Type B pancreatic cell (in vitro differentiated cells): ENCODE results near the gene SLC25A27. TPM values are rescaled to one million over a fixed set of nuclear protein-coding genes. Genes with fewer than 3 reads are reported as not detected.

Experiments
- DNase-seq: peaks from one replicate; pipeline ENCODE4 v3.0.0; 2021; ENCODE audit warnings: mixed read lengths; ENCODE audit not compliant: unreplicated experiment; ENCODE audit errors: extremely low spot score
- H3K27ac Mint-ChIP-seq: 2 replicates; pipeline ENCODE4 v1.8.0; 2021; ENCODE audit warnings: mild to moderate bottlenecking, mixed read lengths
- H3K27me3 Mint-ChIP-seq: 2 replicates; pipeline ENCODE4 v1.8.0; 2021; ENCODE audit warnings: mixed read lengths
- H3K36me3 Mint-ChIP-seq: 2 replicates; pipeline ENCODE4 v1.8.0; 2021; ENCODE audit warnings: mixed read lengths
- H3K4me1 Mint-ChIP-seq: one replicate; pipeline ENCODE4 v1.8.0; 2021; ENCODE audit warnings: mixed read lengths; ENCODE audit not compliant: unreplicated experiment
- H3K4me3 Mint-ChIP-seq: 2 replicates; pipeline ENCODE4 v1.8.0; 2021; ENCODE audit warnings: mild to moderate bottlenecking, mixed read lengths
- H3K9me3 Mint-ChIP-seq: 2 replicates; pipeline ENCODE4 v1.8.0; 2021; ENCODE audit warnings: mixed read lengths
- total RNA-seq: library from RNA; stranded (reverse); gene quantifications from 2 replicates; pipeline ENCODE4 v1.2.1, GENCODE V29; 2021; ENCODE audit warnings: low replicate concordance
- TF ChIP-seq, protein P1 (sequence below): fragments of 200-600 bp; sonication (generic); conservative IDR thresholded peaks from 2 replicates; pipeline ENCODE4 v1.5.0; 2021; ENCODE audit warnings: antibody characterized with exemption, mild to moderate bottlenecking

The SLC25A27 gene
- total RNA-seq, 1 donor from 2014 or later, result 18.1 TPM

DNA sequence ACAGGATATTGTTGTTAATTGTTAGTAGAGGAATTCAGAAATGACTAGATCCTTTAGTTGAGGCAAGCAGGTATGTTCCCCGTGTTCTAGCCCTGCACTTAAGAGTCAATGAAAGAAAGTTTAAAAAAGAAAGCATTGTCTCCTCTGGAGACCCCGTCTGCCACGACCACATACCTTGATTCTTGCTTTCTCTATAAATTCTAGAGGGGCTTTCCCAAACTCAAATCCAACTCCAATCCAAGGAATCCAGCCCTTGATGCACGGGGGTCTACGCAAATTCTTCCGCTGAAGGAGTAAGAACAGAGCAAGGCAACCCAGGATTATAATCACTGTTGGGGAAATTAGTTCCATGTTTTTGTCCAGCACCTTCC, 558 bp upstream of the SLC25A27 start:
- H3K36me3 Mint-ChIP-seq, result peaks cover 8% of the 10 kb centered on the region
- peaks cover 15% of the 10 kb centered on the region for H3K27me3 Mint-ChIP-seq
- no peak for DNase-seq

GRCh38 chr6:46653439-46654195, 842 bp downstream of the SLC25A27 start:
- peaks cover 11% of the 10 kb centered on the region for H3K36me3 Mint-ChIP-seq
- DNase-seq, result no peak
- no peaks in the 10 kb centered on the region for H3K9me3 Mint-ChIP-seq
- peak overlapping the region; percentile 95 for H3K4me3 Mint-ChIP-seq
- H3K27ac Mint-ChIP-seq, result peak overlapping the region; percentile 53
- peaks cover 26% of the 10 kb centered on the region for H3K4me1 Mint-ChIP-seq
- peaks cover 15% of the 10 kb centered on the region for H3K27me3 Mint-ChIP-seq
- TF ChIP-seq, protein P1, sequence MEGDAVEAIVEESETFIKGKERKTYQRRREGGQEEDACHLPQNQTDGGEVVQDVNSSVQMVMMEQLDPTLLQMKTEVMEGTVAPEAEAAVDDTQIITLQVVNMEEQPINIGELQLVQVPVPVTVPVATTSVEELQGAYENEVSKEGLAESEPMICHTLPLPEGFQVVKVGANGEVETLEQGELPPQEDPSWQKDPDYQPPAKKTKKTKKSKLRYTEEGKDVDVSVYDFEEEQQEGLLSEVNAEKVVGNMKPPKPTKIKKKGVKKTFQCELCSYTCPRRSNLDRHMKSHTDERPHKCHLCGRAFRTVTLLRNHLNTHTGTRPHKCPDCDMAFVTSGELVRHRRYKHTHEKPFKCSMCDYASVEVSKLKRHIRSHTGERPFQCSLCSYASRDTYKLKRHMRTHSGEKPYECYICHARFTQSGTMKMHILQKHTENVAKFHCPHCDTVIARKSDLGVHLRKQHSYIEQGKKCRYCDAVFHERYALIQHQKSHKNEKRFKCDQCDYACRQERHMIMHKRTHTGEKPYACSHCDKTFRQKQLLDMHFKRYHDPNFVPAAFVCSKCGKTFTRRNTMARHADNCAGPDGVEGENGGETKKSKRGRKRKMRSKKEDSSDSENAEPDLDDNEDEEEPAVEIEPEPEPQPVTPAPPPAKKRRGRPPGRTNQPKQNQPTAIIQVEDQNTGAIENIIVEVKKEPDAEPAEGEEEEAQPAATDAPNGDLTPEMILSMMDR, result no peak

More for the DNA sequence above, 558 bp upstream of the SLC25A27 start:
- Mint-ChIP-seq H3K4me1 (peaks cover 26% of the 10 kb centered on the region), H3K9me3 (no peaks in the 10 kb centered on the region), H3K27ac (peak overlapping the region; percentile 91), H3K4me3 (peak overlapping the region; percentile 95)
- TF ChIP-seq, protein P1, result no peak

- no peak overlapping the region for H3K27ac Mint-ChIP-seq
- H3K27me3 Mint-ChIP-seq, result peaks cover 15% of the 10 kb centered on the region
- peaks cover 8% of the 10 kb centered on the region for H3K36me3 Mint-ChIP-seq
- DNase-seq, result no peak
- TF ChIP-seq, protein P1, result peak; percentile 71
- H3K9me3 Mint-ChIP-seq, result no peaks in the 10 kb centered on the region
- H3K4me1 Mint-ChIP-seq, result peaks cover 10% of the 10 kb centered on the region
- H3K4me3 Mint-ChIP-seq, result peak overlapping the region; percentile 47
These were observed 3.0 kb downstream of the SLC25A27 start for GRCh38 chr6:46655803-46656202.

DNA sequence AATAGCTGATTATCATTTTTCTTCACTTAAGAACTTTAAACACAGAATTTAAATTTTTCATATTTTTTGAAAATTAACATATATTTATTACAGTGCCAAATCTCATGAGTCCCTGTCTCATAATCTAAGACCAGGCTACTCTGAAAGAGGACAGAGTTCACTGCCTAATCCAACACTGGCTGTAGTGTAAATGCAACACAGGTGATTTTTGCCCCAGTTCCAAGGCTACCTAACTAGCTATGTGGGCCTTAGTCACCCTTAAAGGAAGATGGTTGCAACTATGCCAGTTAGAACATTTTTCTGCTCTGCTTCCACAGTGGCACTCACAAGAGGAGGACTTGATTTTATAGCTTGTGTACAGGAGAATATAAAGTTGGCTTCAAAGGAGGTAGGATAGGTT, 4.9 kb downstream of the SLC25A27 start:
- Mint-ChIP-seq H3K27ac (no peak overlapping the region), H3K4me3 (no peak overlapping the region)

DNA sequence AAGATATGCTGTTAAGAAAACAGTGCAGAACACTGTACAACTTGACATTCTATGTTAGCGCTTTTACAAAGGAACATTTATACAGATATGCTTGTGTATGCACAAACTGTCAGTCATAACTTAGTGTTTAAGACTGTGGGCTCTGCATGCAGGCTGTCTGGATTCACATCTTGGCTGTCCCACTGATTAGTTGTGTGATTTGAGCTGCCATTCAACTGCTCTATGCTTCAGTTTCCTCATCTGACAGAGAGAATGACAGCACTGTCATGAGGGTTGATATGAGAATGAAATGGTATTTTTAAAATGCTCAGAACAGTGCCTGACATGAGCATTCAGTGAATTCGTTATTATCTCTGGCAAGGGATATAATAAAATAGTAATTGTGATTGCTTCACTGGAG, 8.7 kb downstream of the SLC25A27 start:
- Mint-ChIP-seq H3K36me3 (peaks cover 5% of the 10 kb centered on the region), H3K4me1 (no peaks in the 10 kb centered on the region), H3K4me3 (no peak overlapping the region), H3K9me3 (no peaks in the 10 kb centered on the region), H3K27me3 (no peaks in the 10 kb centered on the region), H3K27ac (no peak overlapping the region)
- TF ChIP-seq, protein P1, result no peak
- no peak for DNase-seq

More for the DNA sequence above, 4.9 kb downstream of the SLC25A27 start:
- Mint-ChIP-seq H3K9me3 (no peaks in the 10 kb centered on the region), H3K4me1 (peaks cover 6% of the 10 kb centered on the region), H3K36me3 (peaks cover 8% of the 10 kb centered on the region), H3K27me3 (peaks cover 15% of the 10 kb centered on the region)
- TF ChIP-seq, protein P1, result no peak
- no peak for DNase-seq
